Urothelium cell line (cell line): Measurements from ENCODE around the gene SFXN5.

Source experiments
- DNase-seq: peaks from one replicate; pipeline ENCODE4 v3.0.0; 2011; ENCODE audit warnings: low spot score, mixed read lengths
- FAIRE-seq: peaks from 2 replicates; lab custom pipeline; 2011; peaks lifted over from hg19 to GRCh38; lab: Jason Lieb, UNC

The SFXN5 gene

GRCh38 chr2:72959995-72960981 is 111.2 kb downstream of the SFXN5 start:
- FAIRE-seq (no peak), DNase-seq (no peak)

GRCh38 chr2:72959554-72959953 is 112.0 kb downstream of the SFXN5 start:
- no peak for FAIRE-seq
- DNase-seq, result no peak

DNA sequence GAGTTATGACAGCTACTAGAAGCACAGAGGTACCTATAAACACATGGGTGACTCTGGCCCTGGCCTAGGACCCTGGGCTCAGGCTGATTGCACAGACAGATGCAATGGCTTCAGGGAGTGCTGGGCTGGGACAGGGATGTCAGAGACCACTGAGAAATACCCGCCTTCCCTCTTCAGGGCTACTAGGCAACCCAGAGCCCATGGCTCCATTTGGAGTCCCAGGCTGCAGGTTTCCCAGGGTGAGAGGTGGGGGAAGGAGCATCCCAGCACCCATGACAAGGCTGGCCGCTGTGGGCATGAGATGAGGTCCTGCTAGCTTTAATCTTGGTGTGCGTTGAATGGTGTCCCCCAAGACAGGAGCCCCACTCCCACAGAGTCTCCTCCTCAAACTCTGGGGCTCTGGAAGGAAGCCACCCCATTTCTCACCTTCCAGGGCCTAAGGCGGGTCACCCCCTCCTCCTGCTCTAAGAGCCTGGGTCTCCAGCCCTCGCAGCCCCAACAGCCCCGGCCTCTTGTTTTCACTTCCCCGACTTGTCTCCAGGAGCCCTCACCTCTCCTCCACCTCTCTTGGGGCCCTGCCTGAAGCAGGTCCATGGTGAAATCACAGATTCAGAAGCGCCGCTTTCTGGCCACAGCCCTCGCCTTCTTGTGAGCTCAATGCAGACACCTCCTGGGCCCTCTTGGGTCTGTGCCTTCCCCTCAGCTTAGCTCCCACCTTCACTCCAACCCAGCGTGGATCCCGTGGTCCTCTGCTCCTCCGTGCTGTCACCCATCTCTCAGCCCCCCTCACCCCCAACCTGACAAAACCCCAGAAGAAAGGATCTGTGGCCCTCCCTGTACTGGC is 112.7 kb downstream of the SFXN5 start:
- DNase-seq, result no peak
- no peak for FAIRE-seq

DNA sequence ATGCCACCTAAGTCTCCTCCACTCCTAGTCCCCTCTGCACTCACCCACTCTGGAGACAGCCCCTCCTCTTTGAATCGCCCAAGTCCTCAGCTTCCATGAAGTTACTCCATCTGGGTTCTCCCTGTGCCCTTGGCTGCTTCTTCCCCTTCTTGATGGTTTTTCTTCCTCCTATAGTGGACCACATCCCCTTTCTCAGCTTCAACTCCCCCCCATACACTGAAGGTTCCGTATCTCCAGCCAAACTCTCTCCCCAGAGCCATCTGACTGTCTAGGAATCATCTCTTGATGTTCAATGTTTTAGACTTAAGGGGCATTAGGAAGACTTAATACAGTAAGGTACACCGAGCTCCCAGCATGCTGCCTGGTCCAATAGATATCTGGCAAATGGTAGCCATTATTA is 114.6 kb downstream of the SFXN5 start:
- DNase-seq, result no peak
- no peak for FAIRE-seq

GRCh38 chr2:72956050-72956395 is 115.5 kb downstream of the SFXN5 start:
- no peak for FAIRE-seq

GRCh38 chr2:72955228-72956049 is 116.1 kb downstream of the SFXN5 start:
- DNase-seq (no peak), FAIRE-seq (no peak)

More at GRCh38 chr2:72956050-72956395, 115.5 kb downstream of the SFXN5 start:
- no peak for DNase-seq

DNA sequence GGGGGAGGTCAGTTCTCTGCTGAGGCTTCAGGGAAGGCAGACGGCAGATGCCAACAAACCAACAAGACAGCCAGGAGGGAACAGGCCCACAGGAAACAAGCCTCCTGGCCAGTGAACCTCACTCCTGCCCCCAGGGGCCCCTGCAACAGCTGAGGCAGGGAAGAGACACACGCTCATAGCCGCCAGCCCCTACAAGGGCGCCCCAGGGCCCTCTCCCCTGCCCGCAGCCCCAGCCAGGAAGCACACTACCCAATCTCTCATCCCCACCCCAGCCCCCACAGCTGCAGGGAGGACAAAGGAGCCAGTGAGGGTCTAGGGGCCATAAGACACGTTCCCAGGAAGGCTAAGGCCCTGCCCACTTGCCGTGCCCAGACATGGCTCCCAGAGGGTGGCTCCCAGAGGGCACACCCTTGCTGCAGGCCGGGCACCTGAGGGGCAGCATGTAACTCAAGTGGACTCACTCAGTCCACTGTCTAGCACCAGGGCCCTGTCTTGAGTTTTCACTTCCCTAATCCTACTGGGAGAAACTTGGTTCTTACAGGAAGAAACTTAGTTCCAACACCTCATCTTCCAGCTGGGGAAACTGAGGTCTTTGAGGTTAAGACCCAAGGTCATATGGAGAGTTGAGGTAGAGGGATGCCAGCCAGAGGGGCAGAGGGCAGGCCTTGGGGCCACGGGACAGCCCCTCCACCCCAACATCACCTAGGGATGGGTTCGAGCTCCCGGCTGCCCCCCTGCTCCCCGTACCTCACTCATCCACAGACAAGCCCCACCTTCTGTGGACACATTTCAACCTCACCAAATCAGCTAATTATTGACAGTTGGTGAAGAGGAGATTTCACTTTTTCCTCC is 116.9 kb downstream of the SFXN5 start:
- DNase-seq, result no peak
- FAIRE-seq, result no peak

DNA sequence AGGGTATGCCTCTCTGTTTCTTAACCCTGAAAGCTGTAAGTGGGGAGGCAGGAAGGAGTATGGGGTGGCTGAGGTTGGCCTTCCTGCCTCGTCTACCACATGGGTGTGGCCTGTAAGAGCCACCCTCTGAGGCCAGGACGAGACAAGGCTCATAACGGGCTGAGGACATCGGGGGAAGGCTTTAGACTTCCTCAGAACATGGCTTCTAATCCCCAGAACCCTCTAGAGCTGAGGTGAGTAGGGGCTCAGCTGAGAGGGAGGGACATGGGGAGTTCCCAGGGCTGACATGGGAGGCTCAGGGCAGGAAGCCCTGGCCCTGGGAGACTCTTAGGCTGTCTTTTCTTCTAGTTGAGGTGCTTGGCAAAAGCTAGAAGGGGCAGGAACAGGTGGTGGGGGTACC is 117.5 kb downstream of the SFXN5 start:
- DNase-seq (no peak), FAIRE-seq (no peak)

- DNase-seq, result no peak
- FAIRE-seq, result no peak
These were observed 118.0 kb downstream of the SFXN5 start for GRCh38 chr2:72953528-72953927.

DNA sequence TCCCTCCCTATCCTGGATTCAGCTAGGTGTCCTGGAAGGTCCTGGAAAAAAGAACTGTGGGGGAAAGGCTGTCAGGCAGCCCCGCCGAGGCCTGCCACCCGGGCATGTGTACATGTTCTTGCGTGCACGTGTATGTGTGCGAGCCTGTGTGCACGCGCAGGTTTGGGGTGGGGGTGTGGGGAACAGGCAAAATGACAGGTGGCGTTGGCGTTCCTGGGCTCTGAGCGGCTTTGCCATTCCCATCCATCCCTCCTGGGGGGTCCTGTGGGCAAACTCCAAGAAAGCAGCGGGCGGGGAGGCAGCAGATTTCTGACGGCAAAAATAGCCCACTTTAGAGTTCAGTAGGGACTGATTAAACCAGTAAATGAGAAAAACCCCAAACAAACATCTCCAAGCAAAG is 118.6 kb downstream of the SFXN5 start:
- FAIRE-seq (no peak), DNase-seq (no peak)

DNA sequence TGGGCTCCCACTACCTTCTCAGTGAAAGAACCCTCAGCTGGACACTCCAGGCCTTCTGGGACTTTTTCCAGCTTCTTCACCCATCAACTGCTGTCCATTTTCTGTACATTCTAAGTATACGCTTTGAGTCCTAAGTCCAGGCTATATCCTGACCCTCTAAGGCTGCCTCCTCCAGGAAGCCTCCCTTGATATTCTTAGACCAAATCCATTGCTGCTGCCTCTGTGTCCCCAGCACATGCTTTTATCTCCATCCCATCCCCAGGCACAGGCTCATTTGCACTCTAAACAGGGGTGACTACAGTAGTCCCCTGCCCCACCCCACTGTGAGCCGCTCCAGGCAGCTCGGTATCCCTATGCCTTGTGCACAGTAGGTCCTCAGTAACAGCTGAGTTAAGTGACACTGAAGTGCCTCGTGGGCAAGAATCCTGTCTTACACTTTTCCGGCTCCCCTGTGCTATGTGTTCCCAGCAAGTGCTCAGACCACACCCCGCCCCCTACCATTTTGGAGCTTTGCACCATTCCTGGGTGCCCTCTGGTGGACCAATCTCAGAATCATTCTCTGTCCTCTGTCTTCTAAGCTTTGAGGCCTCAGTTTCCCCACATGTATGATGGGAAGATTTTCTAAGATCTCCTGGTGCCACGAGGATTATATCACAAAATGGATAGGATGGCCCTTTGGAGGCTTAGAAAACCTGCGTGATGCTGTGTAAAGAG is 119.2 kb downstream of the SFXN5 start:
- FAIRE-seq, result no peak
- no peak for DNase-seq

- DNase-seq (no peak), FAIRE-seq (peak; percentile 44)
These were observed 120.0 kb downstream of the SFXN5 start for GRCh38 chr2:72951303-72952095.

DNA sequence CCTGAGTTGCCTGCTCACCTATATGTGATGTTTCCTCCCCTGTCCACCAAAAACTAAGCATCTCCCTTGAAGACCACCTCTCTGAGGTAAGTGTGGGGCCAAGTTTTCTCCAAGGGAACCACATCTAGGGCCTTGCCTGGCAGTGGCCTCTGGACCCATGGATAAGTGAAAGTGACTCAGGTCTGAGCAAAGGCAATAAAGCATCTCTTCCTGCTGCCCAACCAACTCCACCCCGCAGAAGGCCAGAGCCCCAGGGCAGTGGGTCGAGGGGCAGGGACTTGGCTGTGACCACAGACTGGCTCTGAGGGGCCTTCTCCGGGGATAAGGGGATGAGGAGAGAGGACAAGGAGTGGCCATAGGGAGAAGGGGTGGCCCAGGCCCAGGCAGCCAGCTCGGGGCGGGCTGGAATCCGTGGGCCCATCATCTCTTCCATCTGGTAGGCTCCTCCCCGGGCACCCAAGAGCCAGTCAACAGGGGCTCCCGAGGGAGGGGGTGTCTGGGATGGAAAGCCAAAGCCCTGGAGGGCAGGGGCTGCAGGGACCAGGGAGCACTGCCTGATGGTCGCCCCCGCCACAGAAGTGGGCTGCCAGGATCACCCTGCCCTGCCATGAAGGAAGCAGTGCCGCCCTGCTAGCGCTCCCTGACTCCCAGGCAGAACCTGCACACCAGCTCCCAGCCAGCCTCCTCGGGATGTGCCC is 120.8 kb downstream of the SFXN5 start:
- FAIRE-seq (no peak), DNase-seq (no peak)

DNA sequence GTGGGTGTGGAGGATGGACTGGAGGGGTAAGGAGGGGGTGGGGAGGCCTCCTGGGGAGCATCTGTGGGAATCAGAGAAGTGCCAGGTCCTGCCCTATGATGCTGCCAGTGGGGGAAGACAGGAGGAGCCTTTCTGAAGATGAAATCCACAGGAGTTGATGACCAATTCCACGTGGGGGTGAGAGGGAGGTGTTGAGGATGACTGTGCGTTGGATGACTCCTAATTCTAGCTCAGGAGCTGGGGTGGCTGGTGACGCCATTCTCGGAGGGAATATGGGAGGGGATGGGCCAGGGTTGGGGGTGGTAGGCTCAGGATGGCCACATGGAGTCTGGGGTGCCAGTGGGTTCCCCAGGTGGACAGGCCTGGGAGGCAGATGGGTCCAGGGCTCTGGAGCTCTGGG is 121.9 kb downstream of the SFXN5 start:
- FAIRE-seq, result peak; percentile 13

DNA sequence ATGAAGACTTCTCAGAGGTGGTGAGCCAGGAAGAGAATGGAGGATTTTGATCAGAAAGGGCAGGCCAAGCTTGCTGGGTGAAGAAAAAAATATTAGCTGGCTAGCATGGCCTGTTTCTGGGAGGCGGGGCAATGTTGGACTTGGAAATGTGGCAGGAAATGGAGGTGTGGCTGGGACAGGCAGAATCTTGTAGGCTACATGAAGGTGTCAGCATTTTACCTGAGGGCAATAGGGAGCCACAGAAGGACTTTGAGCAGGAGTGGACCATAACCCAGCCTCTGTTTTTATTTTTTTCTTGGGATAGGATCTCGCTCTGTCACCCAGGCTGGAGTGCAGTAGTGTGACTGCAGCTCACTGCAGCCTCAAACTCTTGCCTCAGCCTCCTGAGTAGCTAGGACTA is 122.5 kb downstream of the SFXN5 start:
- DNase-seq, result no peak

More for the DNA sequence above, 121.9 kb downstream of the SFXN5 start:
- no peak for DNase-seq

GRCh38 chr2:72947952-72948830 is 123.3 kb downstream of the SFXN5 start:
- no peak for DNase-seq
- no peak for FAIRE-seq

More for the DNA sequence above, 122.5 kb downstream of the SFXN5 start:
- no peak for FAIRE-seq

GRCh38 chr2:72946466-72946865 is 125.0 kb downstream of the SFXN5 start:
- DNase-seq, result no peak
- FAIRE-seq, result no peak
